Keratinocyte (primary cell): ENCODE data around the gene GJA5.

Source experiments
- CTCF ChIP-seq, 3 experiments: IDR thresholded peaks in 1 of 3; conservative IDR thresholded peaks in 1 of 3; optimal IDR thresholded peaks in 1 of 3; 2 replicates in 2 of 3; 3 replicates in 1 of 3; pipeline versions ENCODE3 to v1.5.1; 2011; ENCODE audit warnings: low read length in 3 of 3, mild to moderate bottlenecking in 3 of 3, moderate library complexity in 2 of 3, control low read depth in 1 of 3, inconsistent platforms in 1 of 3; ENCODE audit not compliant: insufficient read depth in 2 of 3; ENCODE audit errors: extremely low read depth in 1 of 3
- EZH2 ChIP-seq: IDR thresholded peaks from one replicate; pipeline ENCODE4 v1.6.1; 2012; ENCODE audit warnings: inconsistent platforms, mild to moderate bottlenecking, low read length, moderate library complexity

DNA sequence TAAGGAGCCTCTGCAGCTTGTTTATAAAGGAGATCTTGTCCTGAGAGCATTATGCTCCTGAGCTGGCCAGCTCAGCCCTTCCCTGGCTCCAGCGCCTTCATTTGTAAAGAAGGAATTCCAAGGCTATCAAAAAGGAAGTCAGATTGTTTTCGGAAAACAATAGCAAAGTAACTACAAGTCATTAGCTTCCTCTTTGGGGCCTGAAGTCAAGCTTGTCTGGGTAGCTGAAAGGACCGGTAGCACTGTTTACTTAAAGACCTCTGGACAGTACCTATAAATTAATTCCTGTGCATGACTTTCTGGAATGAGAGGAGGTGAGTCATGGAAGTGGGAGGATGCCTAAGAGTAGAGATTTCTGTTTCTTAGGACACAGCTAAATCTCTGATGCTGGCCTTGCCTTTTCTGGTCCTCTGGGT lies 20.7 kb upstream of the GJA5 start:
- TF ChIP-seq CTCF (optimal IDR thresholded peaks at IDR 0.05 in 1 of 3, IDR thresholded peaks at IDR 0.05 in 1 of 3, conservative IDR thresholded peaks at IDR 0.05 in 1 of 3; ENCODE audit: extremely low read depth in 1 of 3, insufficient read depth in 2 of 3, low read length in 3 of 3) (no peak), EZH2 (no peak)
